Activated naive CD4-positive, alpha-beta T cell treated with Interleukin-2 at 50 U/mL for 16 hours (primary cell): ENCODE data around the gene USH2A.

ENCODE experiments used
- DNase-seq: peaks from one replicate; pipeline ENCODE4 v3.0.0-alpha.2; 2020

USH2A gene

GRCh38 chr1:215679231-215679630, 744.0 kb downstream of the USH2A start:
- DNase-seq, result no peak

- no peak for DNase-seq
Observed at GRCh38 chr1:215677112-215677511, 746.1 kb downstream of the USH2A start.

DNA sequence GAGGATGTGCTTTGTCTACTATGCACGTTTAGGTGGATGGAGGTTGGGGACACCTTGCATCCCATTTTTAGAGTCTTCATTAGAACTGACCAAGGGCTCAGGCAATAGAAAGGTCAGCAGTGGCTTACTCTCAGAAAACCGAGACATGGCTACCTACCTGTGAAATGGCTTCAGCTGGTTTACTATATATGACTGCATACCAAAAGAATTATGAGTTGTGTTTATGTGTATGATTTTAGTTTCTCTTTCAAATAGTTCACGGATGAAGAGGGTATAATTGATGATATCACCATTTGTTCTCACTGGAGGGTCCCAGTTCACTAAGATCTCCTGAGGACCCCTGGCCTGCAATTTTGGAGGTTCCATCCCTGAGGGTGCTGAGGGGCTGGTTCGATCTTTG, 749.3 kb downstream of the USH2A start:
- no peak for DNase-seq

DNA sequence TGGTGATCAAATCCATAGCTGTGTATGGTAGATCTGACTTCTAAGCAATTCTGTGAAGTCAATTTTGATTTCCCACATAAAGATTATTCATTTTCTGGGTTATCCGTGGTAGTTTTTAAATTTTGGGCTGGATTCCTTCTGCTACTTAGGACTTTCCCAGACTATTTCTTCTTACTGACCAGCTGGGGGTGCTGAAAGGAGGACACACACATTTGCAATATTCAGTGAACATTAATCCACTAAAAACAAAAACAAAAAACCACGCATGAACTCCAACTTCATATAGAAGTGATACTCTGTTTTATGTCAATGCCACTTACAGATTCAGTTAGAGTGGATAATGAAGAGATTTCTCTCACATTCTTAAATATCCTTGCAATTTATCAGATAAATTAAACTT, 750.8 kb downstream of the USH2A start:
- no peak for DNase-seq

DNA sequence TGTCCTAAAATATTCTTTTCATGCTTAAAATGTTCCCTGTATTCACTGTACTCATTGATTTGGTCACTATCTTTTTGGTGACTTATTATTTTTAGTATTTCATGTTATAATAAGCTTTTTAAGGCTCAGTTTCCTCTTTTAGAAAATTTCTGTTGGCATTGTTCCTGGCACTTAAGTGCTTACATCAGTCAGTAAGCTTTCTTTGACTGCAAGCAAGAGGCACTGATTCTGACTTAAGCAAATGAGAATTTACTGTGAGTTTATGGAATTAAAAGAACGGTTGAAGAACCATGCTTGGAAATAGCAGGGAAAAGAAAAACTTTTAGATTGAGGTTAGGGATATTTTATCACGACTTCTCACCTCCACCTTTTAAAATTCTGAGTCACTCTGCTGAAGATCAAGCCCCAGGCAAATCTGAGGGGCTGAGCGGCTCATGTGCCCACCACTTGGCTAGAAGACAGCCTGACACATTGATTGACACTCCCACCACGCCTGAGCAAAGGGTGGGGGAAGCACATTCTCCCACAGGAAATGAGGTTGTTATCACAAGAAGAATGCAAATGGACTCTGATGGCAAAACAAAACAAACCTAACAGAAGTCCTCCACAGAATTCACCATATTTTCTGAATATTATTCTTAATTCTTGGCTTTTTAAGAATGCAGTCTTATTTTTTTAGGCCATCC, 753.3 kb downstream of the USH2A start:
- DNase-seq, result no peak

DNA sequence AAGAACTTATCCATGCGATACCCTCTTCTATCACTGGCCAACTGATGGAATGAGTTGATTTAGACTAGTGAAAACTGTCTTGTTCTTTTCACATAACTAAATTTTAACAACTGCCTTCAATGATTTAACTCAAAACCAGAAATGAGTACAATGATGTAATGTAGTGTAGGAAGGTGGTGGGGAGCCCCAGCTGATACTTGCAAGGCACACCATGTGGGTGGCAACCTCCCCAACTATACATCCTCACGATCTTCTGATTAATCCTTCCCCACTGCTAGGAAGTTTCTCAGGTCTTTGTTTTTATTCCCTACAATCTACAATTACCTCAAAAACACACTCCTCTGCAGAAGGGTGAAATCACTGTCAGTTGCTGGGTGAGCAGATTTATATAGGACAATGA, 755.5 kb downstream of the USH2A start:
- no peak for DNase-seq

GRCh38 chr1:215665215-215665614, 758.0 kb downstream of the USH2A start:
- DNase-seq, result no peak

DNA sequence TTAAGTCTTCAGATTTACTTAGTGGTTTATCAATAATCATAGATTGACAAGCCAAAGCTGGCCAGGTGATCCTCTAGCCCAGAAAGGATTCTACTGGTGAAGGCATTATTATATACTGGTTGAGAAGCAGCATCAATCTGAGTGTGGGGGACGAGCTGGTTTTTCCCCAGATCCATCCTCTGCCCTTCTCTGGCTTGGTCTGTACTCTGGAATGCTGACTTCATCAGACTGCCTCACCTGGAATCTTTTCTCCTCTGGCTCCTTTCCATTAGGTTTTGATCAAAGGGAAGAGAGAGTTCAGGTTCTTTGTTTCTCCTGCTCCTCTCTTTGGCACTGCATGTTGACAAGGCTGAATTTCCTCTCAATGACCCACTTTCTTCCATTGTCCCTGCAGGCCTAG, 762.2 kb downstream of the USH2A start:
- no peak for DNase-seq

DNA sequence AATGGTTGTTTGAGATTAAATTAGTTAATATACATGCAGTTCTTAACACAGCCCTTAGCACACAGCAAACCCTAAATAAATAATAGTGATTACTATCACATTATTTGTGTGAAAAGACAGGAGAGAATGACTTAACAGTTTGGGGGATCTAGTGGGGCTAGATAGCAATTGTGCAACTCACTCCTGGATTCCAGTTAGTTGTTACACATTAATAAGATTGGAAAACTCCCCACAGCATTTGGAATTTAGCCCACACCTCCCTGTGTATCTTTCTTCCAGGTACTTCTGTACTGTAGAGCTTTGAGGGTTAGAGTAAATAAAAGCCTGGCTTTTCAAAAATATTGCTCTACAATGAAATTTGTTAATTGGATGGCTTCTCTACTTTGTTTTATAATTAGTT, 763.0 kb downstream of the USH2A start:
- DNase-seq, result no peak

DNA sequence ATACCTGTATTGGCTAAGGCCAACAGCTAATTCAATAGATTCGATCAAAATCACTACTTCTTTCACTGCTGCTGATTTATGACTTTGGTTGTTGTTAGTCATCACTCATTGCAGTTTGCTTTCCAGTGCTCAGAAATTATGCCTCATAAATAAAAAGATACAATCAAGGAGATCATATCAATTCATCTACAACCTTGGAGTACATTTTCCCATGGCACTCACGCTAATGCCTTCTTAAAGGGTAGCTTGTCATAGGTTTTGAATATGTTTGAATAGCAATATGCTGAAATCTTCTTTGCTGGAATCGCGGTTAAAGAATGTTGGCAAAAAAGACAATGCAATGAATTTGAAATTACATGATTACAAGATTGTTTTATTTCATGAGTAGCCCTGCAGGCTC, 766.2 kb downstream of the USH2A start:
- no peak for DNase-seq

GRCh38 chr1:215652371-215652770, 770.9 kb downstream of the USH2A start:
- no peak for DNase-seq

GRCh38 chr1:215651867-215652266, 771.4 kb downstream of the USH2A start:
- DNase-seq, result no peak

GRCh38 chr1:215650446-215651149, 772.6 kb downstream of the USH2A start:
- no peak for DNase-seq

GRCh38 chr1:215648957-215649356, 774.3 kb downstream of the USH2A start:
- DNase-seq, result no peak

DNA sequence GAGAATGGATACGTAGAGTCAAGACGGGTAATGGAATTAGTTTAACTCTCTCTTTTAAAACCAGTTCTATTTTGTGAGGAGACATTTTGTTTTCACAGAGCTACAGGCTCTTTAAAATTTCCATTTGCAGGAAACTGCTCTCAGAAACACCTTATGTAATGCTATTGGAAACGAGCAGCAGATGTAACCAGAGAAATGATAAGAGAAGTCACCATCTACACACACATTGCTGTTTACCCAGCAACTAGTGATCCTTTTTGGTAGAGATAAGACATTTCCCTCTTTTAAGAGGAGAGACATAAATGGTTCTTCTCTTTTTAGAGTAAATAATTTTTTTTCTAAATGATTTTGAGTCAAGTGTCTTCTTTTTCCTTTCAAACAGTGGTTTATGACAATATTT, 775.5 kb downstream of the USH2A start:
- no peak for DNase-seq

DNA sequence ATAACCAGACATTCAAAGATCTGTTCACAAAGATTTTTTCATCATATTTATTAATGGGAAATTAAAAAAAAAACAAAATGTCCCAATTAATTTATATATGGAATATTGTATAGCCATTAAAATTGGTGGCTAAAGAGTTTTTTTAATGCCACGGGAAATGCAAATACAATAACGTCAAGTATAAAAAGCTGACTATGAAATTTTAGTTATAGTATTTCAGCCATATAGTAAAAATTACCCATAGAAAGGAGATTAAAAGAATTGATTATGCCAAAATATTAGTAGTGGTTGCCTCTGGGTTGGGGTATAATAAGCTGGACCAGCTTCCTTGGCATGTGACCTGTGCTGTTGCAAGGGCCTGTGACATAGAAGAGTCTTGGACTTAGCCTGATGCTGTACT, 777.4 kb downstream of the USH2A start:
- no peak for DNase-seq

GRCh38 chr1:215645182-215645581, 778.1 kb downstream of the USH2A start:
- DNase-seq, result no peak

DNA sequence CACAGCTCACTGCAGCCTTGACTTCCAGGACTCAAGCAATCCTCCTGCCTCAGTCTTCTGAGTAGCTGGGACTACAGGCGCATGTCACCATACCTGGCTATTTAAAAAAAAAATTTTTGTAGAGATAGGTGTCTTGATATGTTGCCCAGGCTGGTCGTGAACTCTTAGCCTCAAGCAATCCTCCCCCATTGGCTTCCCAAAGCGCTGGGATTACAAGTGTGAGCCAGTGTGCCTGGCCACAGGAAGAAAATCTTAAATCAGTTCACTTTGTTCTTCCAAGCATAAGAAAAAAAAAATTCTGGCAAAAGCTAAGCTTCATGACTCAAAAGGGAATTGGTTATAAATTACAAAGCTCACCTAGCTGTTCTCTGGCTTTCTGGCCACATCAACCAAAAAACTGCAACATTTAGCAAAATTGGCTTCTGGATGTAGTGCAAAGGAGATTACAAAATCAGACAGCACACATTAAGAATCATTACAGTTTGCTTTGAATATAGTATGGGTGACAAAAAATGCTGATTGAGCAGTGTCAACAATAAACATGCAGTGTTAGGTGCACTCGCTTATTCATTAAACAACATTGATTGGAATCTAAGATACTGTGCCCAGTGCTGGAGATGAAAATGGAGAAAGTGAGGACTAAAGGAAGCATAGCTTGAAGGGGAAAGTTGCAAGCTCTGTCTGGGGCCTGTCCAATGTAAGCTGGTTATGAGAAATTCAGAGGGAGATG, 779.5 kb downstream of the USH2A start:
- no peak for DNase-seq

GRCh38 chr1:215640429-215641148, 782.7 kb downstream of the USH2A start:
- DNase-seq, result no peak

DNA sequence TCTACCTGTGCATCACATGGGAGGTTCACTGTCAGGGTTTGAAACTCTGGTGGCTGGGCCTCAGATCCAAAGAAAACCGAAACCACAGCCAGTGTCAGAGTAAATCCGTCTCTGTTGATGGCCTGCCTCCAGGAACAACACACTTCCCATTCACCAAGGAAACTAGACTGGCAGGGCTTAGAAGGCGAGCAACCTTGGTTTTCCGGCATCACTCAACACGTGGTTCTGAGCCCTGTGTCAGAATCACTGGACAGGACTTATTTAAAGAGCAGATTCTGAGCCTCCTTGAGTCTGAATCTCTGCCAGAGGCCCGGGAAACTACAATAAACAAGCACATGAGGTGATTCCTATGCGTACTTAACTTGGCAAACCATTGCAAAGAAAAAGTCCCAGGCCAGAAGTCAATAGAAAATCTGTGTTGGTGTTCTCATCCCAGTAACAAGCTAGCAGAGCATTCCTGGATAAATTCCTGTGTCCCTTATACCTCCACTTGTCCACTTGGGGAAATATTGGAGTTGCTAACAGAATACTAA, 786.1 kb downstream of the USH2A start:
- DNase-seq, result no peak

DNA sequence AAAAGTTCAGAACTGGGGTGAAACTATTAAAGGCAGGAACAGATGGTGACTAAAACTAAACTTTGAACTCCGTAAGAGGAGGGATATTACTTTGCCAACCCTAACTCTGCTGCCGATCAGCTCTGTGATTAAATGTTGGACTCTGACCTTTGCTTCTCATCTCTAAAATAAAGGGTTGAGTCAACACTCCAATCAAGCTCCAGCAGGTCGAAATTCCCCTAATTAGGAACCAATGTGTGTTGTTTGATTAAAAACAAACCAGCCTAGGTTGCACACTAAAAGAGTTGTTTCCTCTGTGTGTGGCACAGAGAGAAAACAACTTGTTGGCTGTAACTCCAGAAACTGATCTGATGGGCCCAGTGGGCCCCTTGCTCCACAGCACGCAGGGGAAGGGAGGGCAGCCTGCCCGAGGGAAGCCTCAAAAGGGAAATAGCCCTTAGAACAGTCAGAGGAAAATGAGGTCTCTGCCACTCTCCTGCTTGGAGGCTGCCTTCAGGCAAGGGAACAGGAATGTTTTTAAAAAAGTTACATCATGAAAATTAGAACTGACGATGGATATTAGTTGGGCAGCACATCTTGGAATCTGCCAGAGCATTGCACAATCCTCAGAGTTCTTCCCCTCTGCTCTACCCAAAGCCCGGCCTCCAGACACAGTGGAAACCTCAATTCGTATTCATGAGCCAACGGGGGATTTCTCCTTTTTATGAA, 786.8 kb downstream of the USH2A start:
- no peak for DNase-seq

DNA sequence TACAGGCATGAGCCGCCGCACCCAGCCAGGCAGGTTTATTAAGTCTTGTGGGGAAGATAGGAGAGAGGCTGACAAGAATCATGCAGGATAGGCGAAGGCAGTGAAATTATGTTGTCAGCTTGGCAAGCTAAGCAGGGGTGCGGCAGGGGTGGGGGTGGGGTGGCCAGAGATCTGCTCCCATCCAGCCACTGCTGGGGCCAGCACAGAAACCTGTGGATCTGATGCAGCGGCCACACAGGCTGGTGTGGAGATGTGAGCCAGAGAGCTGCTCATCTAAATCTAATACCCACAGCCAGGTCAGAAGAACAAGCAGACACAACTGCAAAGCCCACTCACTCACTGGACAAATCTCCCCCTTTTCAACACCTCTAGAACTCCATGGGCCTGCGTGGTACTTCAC, 787.4 kb downstream of the USH2A start:
- DNase-seq, result no peak

GRCh38 chr1:215631489-215631888, 791.8 kb downstream of the USH2A start:
- DNase-seq, result no peak
